Trophoblast cell (in vitro differentiated cells and primary cell): ENCODE measurements around the gene PDZD4. TPM values are rescaled to one million over a fixed set of nuclear protein-coding genes. Genes with fewer than 3 reads are reported as not detected.
A peak's percentile ranks its signal among the peaks of the same experiment; 100 is the strongest.

Source experiments
- DNase-seq, 2 donors: peaks; one replicate each; pipeline ENCODE4 v3.0.0-alpha.2; 2016
- H2AFZ ChIP-seq: 2 replicates; pipeline ENCODE4 v1.6.1; 2013; ENCODE audit warnings: low read length, moderate library complexity, mild to moderate bottlenecking; ENCODE audit not compliant: insufficient read depth, poor library complexity
- H2AK5ac ChIP-seq: 2 replicates; pipeline ENCODE4 v1.6.1; 2013; ENCODE audit warnings: mild to moderate bottlenecking, low read length
- H2BK120ac ChIP-seq: 2 replicates; pipeline ENCODE4 v1.6.1; 2013; ENCODE audit warnings: low read length, mild to moderate bottlenecking, moderate library complexity; ENCODE audit not compliant: insufficient read depth, poor library complexity
- H2BK12ac ChIP-seq: 2 replicates; pipeline ENCODE4 v1.6.1; 2013; ENCODE audit warnings: mild to moderate bottlenecking, low read length, moderate library complexity
- H2BK5ac ChIP-seq: 2 replicates; pipeline ENCODE4 v1.6.1; 2013; ENCODE audit warnings: low read length, low read depth, moderate library complexity, mild to moderate bottlenecking; ENCODE audit not compliant: poor library complexity
- H3K14ac ChIP-seq: 2 replicates; pipeline ENCODE4 v1.6.1; 2013; ENCODE audit warnings: mild to moderate bottlenecking, low read length
- H3K18ac ChIP-seq: 2 replicates; pipeline ENCODE4 v1.6.1; 2013; ENCODE audit warnings: mild to moderate bottlenecking, low read length
- H3K23ac ChIP-seq: 2 replicates; pipeline ENCODE4 v1.6.1; 2013; ENCODE audit warnings: low read length
- H3K27ac ChIP-seq: 2 replicates; pipeline ENCODE4 v1.5.1; 2013; ENCODE audit warnings: low read depth, mild to moderate bottlenecking, inconsistent platforms, low read length, moderate library complexity
- H3K27me3 ChIP-seq: 2 replicates; pipeline ENCODE4 v1.6.1; 2013; ENCODE audit warnings: inconsistent platforms, mild to moderate bottlenecking, low read length, moderate library complexity; ENCODE audit not compliant: insufficient read depth
- H3K36me3 ChIP-seq, 2 experiments: 1 replicate in 1 of 2; 2 replicates in 1 of 2; pipeline ENCODE4 v1.6.1; 2013; ENCODE audit warnings: low read length in 2 of 2, mild to moderate bottlenecking in 2 of 2, moderate library complexity in 1 of 2; ENCODE audit not compliant: insufficient read depth in 2 of 2, control insufficient read depth in 1 of 2
- H3K4ac ChIP-seq: 2 replicates; pipeline ENCODE4 v1.6.1; 2013; ENCODE audit warnings: low read depth, mild to moderate bottlenecking, low read length, moderate library complexity
- H3K4me1 ChIP-seq, 2 experiments: 1 replicate in 1 of 2; 2 replicates in 1 of 2; pipeline ENCODE4 v1.6.1; 2013; ENCODE audit warnings: low read length in 2 of 2, mild to moderate bottlenecking in 2 of 2, moderate library complexity in 1 of 2; ENCODE audit not compliant: insufficient read depth in 2 of 2, control insufficient read depth in 1 of 2
- H3K4me2 ChIP-seq: 2 replicates; pipeline ENCODE4 v1.6.1; 2013; ENCODE audit warnings: inconsistent platforms, mild to moderate bottlenecking, low read length, moderate library complexity
- H3K4me3 ChIP-seq: 2 replicates; pipeline ENCODE4 v1.5.1; 2013; ENCODE audit warnings: mild to moderate bottlenecking, low read depth, low read length, inconsistent platforms
- H3K79me1 ChIP-seq: one replicate; pipeline ENCODE4 v1.6.1; 2013; ENCODE audit warnings: low read length
- H3K79me2 ChIP-seq: 2 replicates; pipeline ENCODE4 v1.6.1; 2013; ENCODE audit warnings: low read length, mild to moderate bottlenecking; ENCODE audit not compliant: control insufficient read depth, insufficient read depth, poor library complexity
- H3K9ac ChIP-seq: 2 replicates; pipeline ENCODE4 v1.6.1; 2013; ENCODE audit warnings: mild to moderate bottlenecking, low read length
- H3K9me3 ChIP-seq: 2 replicates; pipeline ENCODE4 v1.6.1; 2013; ENCODE audit warnings: low read depth, mild to moderate bottlenecking, control low read depth, inconsistent platforms, low read length; ENCODE audit not compliant: insufficient read depth
- H4K12ac ChIP-seq: 2 replicates; pipeline ENCODE4 v1.6.1; 2013; ENCODE audit warnings: low read depth, mild to moderate bottlenecking, low read length, moderate library complexity
- H4K8ac ChIP-seq: 2 replicates; pipeline ENCODE4 v1.6.1; 2013; ENCODE audit warnings: low read depth, mild to moderate bottlenecking, low read length, moderate library complexity
- H4K91ac ChIP-seq: one replicate; pipeline ENCODE4 v1.6.1; 2013; ENCODE audit warnings: low read depth, mild to moderate bottlenecking, low read length, moderate library complexity
- WGBS: extraction: QIAGEN DNeasy Blood & Tissue Kit; methylation state at CpG from one replicate; pipeline ENCODE4 v1.1.7; 2013; ENCODE audit warnings: missing lambda C conversion rate; ENCODE audit not compliant: insufficient read length, insufficient coverage; ENCODE audit errors: extremely low coverage; 5-methylcytosine and 5-hydroxymethylcytosine counted together
- polyA plus RNA-seq: library from polyadenylated mRNA; stranded (reverse); fragments of 200-250 nt; gene quantifications from 2 replicates; pipeline ENCODE4 v1.2.3, GENCODE V29; 2013

The PDZD4 gene, protein sequence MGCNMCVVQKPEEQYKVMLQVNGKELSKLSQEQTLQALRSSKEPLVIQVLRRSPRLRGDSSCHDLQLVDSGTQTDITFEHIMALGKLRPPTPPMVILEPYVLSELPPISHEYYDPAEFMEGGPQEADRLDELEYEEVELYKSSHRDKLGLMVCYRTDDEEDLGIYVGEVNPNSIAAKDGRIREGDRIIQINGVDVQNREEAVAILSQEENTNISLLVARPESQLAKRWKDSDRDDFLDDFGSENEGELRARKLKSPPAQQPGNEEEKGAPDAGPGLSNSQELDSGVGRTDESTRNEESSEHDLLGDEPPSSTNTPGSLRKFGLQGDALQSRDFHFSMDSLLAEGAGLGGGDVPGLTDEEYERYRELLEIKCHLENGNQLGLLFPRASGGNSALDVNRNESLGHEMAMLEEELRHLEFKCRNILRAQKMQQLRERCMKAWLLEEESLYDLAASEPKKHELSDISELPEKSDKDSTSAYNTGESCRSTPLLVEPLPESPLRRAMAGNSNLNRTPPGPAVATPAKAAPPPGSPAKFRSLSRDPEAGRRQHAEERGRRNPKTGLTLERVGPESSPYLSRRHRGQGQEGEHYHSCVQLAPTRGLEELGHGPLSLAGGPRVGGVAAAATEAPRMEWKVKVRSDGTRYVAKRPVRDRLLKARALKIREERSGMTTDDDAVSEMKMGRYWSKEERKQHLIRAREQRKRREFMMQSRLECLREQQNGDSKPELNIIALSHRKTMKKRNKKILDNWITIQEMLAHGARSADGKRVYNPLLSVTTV
- 0.18 and 0.29 TPM in 2 replicates for polyA plus RNA-seq

DNA sequence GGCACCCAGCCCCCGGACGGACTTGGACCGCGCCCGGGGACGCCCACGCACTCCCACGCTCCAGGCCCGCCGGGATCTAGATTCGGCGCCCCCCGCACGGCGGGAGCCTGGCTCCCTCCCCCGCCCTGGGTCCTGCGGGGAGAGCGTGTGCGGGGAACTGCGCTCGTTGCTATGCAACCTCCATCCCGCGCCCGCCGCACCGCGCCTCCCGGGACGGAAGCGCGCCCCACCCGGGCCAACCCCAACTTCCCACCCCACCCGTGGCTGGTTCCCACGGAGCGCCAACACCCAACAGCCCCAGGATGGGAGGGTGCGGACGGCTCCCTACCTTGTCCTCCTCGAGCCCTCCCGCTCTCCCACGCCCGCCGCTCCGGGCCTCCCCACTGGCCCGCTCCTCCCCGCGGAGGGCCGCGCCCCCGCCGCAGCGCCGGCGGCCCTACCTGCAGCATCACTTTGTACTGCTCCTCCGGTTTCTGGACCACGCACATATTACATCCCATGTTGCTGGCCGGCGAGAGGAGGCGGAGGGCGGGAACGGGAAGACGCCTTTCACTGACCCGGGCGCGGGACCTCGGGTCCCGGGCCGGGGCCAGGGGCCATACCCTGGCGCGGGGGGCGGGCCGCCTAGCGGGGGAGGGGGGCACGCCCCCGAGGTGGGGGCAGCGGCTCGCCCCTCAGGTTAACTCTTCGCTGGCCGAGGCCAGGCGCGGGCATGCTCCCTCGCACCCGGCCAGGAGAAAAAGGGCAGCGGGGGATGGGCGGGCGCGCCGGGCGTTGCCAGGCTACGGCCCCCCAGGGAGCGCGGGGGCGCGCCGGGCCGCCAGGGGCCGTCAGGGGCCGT, at the start of gene PDZD4:
Gene PDZD4, minus strand, starts transcription at position 746 of the 841 bp plus-strand sequence. Its CDS starts 246 bp downstream, at position 500.
- no CpG with 5 or more reads among the region's 97 CpGs for WGBS

DNA sequence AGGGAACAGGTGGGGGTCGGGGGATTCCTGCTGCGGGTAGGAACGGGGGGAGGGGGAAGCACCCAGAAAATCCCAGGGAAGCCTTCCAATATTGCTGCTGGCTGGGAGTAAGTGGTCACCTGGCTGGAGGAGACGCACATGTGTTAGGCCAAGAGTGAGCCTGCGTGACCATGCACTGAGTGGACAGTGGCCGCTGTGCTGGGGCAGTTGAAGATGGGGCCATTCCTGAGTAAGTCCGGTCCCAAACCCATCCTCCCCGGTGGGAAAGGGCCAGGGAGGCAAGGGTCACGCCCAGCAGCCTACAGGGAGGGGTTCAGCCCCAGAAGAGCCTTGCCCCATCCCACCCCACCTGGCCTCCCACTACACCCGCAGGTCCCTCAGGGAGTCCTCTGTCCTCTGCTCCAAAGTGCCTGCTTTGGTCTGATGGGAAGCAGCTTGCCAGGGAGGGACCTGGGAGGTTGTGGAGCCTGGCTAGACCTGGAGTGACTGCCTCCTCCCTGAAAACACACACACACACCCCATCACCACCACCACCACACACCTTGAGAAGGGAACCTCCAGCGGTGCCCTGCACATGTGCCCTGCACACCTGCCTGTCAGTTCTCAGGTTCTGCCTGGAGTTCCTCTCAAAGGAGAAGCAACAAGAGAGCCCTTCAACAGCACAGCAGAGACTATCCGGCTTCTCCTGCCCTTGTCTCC, 49.5 kb upstream of the PDZD4 start:
- WGBS, result no CpG with 5 or more reads among the region's 12 CpGs
- DNase-seq, result no peak

More for the DNA sequence above, at the start of gene PDZD4:
- Histone ChIP-seq H4K91ac (no peak within 1 kb of the TSS), H3K14ac (no peak within 1 kb of the TSS), H3K18ac (no peak within 1 kb of the TSS), H3K36me3 (no peaks in the 10 kb centered on the region), H3K79me2 (no peaks in the 10 kb centered on the region), H3K23ac (no peak within 1 kb of the TSS), H3K9ac (no peak within 1 kb of the TSS), H3K4me3 (no peak within 1 kb of the TSS), H3K9me3 (no peaks in the 10 kb centered on the region), H3K4ac (no peak within 1 kb of the TSS), H3K79me1 (no peaks in the 10 kb centered on the region), H3K4me2 (peak within 1 kb of the TSS; percentile 57), H2AK5ac (no peak within 1 kb of the TSS), H3K4me1 (peaks cover 5 to 12% of the 10 kb centered on the region in 2 experiments), H2AFZ (no peak within 1 kb of the TSS), H4K8ac (no peak within 1 kb of the TSS), H2BK12ac (no peak within 1 kb of the TSS), H3K27ac (no peak within 1 kb of the TSS), H4K12ac (peak within 1 kb of the TSS; percentile 47), H2BK120ac (no peak within 1 kb of the TSS), H2BK5ac (no peak within 1 kb of the TSS), H3K27me3 (peaks cover 21% of the 10 kb centered on the region)
- DNase-seq, result no peak

DNA sequence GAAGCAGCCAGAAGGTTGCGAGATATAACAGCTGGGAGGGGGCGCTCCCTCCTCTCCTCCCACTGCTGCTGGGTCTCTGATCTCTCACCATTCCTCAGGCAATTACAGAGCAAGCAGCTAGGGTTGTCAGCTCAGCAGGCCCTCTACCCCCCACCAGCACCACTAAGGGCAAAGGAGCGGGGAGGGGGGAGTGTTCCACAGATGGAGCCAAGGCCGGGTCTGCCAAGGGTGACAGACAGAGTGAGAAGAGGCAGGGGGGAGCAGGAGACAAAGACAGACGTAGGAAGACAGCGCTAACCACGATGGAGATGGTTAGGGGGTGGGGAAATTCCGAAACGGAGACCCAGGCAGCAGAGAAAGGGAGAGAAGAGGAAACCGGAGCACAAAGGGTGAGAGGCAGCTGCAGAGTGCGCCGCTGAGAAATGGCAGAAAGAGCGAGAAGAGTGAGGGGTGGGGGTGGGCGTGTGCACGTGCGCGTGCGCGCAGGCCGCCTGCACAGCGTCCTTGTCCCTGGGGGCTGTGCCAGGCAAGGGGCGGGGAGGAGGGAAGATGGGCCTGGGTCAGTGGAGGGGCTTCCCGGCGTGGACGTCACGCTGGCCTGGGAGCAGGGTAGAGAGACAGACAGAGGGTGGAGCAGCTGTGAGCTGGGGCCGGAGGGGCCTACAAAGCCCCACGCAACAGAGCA, 48.8 kb upstream of the PDZD4 start:
- Histone ChIP-seq H3K4me1 (peaks cover 7 to 21% of the 10 kb centered on the region in 2 experiments), H4K8ac (no peak overlapping the region), H3K4ac (no peak overlapping the region), H3K23ac (no peak overlapping the region), H4K12ac (no peak overlapping the region), H3K4me2 (peak overlapping the region; percentile 44), H2AK5ac (no peak overlapping the region), H3K9me3 (no peaks in the 10 kb centered on the region), H3K27ac (no peak overlapping the region), H3K27me3 (no peaks in the 10 kb centered on the region), H2AFZ (no peak overlapping the region), H3K79me1 (no peaks in the 10 kb centered on the region), H2BK12ac (no peak overlapping the region), H3K14ac (no peak overlapping the region), H2BK120ac (no peak overlapping the region), H4K91ac (no peak overlapping the region), H3K36me3 (no peaks in the 10 kb centered on the region), H3K18ac (no peak overlapping the region), H2BK5ac (no peak overlapping the region), H3K9ac (no peak overlapping the region), H3K4me3 (no peak overlapping the region), H3K79me2 (no peaks in the 10 kb centered on the region)
- no peak for DNase-seq
- whole genome bisulfite sequencing, result no CpG with 5 or more reads among the region's 28 CpGs

More for the DNA sequence above, 49.5 kb upstream of the PDZD4 start:
- Histone ChIP-seq H4K8ac (no peak overlapping the region), H3K18ac (no peak overlapping the region), H3K4ac (no peak overlapping the region), H3K23ac (no peak overlapping the region), H3K79me2 (no peaks in the 10 kb centered on the region), H3K27me3 (no peaks in the 10 kb centered on the region), H3K9ac (no peak overlapping the region), H4K91ac (no peak overlapping the region), H3K36me3 (no peaks in the 10 kb centered on the region), H3K14ac (no peak overlapping the region), H2AK5ac (no peak overlapping the region), H2BK5ac (no peak overlapping the region), H3K4me3 (no peak overlapping the region), H3K4me2 (no peak overlapping the region), H2BK12ac (no peak overlapping the region), H2AFZ (no peak overlapping the region), H3K9me3 (no peaks in the 10 kb centered on the region), H3K27ac (no peak overlapping the region), H3K4me1 (peaks cover 7 to 24% of the 10 kb centered on the region in 2 experiments), H4K12ac (no peak overlapping the region), H3K79me1 (no peaks in the 10 kb centered on the region), H2BK120ac (no peak overlapping the region)
